ENCODE data around the gene MOSMO. TPM values are rescaled to one million over a fixed set of nuclear protein-coding genes. Genes with fewer than 3 reads are reported as not detected.

Gene MOSMO
- polyA plus RNA-seq, 1 of the 3 experiments (the other 2 are of a cell fraction), result 8.0 TPM

GRCh38 chr16:22122239-22122638, 114.3 kb downstream of the MOSMO start:
- no peak overlapping the region for H3K4me3 ChIP-seq (ENCODE audit: low read depth in 2 of 2, low read length in 1 of 2)
- H3K9me3 ChIP-seq, result no peaks in the 10 kb centered on the region
- no peaks in the 10 kb centered on the region for H3K79me2 ChIP-seq (ENCODE audit: insufficient read depth)
- no peak for DNase-seq
- CTCF ChIA-PET, result no interaction called here
- no peak for TF ChIP-seq TCF12 (IDR thresholded peaks at IDR 0.05)
- no peak for TF ChIP-seq TEAD4 (IDR thresholded peaks at IDR 0.05; ENCODE audit: borderline replicate concordance, insufficient read depth)
- no peak for TF ChIP-seq REST (IDR thresholded peaks at IDR 0.05; ENCODE audit: low read depth, low read length)
- no peak for TF ChIP-seq RXRA (IDR thresholded peaks at IDR 0.05; ENCODE audit: borderline replicate concordance, low read depth)
- TF ChIP-seq, protein P1, sequence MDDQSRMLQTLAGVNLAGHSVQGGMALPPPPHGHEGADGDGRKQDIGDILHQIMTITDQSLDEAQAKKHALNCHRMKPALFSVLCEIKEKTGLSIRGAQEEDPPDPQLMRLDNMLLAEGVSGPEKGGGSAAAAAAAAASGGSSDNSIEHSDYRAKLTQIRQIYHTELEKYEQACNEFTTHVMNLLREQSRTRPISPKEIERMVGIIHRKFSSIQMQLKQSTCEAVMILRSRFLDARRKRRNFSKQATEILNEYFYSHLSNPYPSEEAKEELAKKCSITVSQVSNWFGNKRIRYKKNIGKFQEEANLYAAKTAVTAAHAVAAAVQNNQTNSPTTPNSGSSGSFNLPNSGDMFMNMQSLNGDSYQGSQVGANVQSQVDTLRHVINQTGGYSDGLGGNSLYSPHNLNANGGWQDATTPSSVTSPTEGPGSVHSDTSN (IDR thresholded peaks at IDR 0.05), result no peak
- TF ChIP-seq, protein P2, sequence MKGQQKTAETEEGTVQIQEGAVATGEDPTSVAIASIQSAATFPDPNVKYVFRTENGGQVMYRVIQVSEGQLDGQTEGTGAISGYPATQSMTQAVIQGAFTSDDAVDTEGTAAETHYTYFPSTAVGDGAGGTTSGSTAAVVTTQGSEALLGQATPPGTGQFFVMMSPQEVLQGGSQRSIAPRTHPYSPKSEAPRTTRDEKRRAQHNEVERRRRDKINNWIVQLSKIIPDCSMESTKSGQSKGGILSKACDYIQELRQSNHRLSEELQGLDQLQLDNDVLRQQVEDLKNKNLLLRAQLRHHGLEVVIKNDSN (IDR thresholded peaks at IDR 0.05; ENCODE audit: borderline replicate concordance, low read depth), result no peak
- no peak for TF ChIP-seq NFIC (IDR thresholded peaks at IDR 0.05; ENCODE audit: borderline replicate concordance)
- TF ChIP-seq SIN3A (IDR thresholded peaks at IDR 0.05; ENCODE audit: borderline replicate concordance, low read depth, low read length), result no peak
- TF ChIP-seq CTCF (IDR thresholded peaks at IDR 0.05), result no peak
- TF ChIP-seq GATA2 (CRISPR knock-in tag; IDR thresholded peaks at IDR 0.05), result no peak
- TF ChIP-seq USF2 (IDR thresholded peaks at IDR 0.05; ENCODE audit: borderline replicate concordance, low read depth, low read length), result no peak
- no peak for TF ChIP-seq RFX5 (IDR thresholded peaks at IDR 0.05; ENCODE audit: low read length)
- TF ChIP-seq POLR2AphosphoS5 (IDR thresholded peaks at IDR 0.05; ENCODE audit: low read depth, low read length), result no peak
- no peak for TF ChIP-seq TAF1 (IDR thresholded peaks at IDR 0.05; ENCODE audit: borderline replicate concordance, low read depth, low read length)
- TF ChIP-seq, protein P3, sequence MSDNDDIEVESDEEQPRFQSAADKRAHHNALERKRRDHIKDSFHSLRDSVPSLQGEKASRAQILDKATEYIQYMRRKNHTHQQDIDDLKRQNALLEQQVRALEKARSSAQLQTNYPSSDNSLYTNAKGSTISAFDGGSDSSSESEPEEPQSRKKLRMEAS (IDR thresholded peaks at IDR 0.05; ENCODE audit: low read depth), result no peak
- no peak for TF ChIP-seq FOXM1 (IDR thresholded peaks at IDR 0.05; ENCODE audit: low read depth)
- TF ChIP-seq GABPA (IDR thresholded peaks at IDR 0.05; ENCODE audit: low read depth), result no peak
- no peak for TF ChIP-seq EZH2phosphoT487 (IDR thresholded peaks at IDR 0.05; ENCODE audit: borderline replicate concordance, low read depth)
- TF ChIP-seq MEF2A (IDR thresholded peaks at IDR 0.05; ENCODE audit: borderline replicate concordance, low read depth), result no peak
- no peak for TF ChIP-seq RCOR1 (IDR thresholded peaks at IDR 0.05; ENCODE audit: low read length)
- no peak overlapping the region for H3K9ac ChIP-seq
- H4K20me1 ChIP-seq (ENCODE audit: insufficient read depth), result no peaks in the 10 kb centered on the region
- H2AFZ ChIP-seq (ENCODE audit: low read depth), result no peak overlapping the region
- H3K4me1 ChIP-seq (ENCODE audit: control insufficient read depth in 1 of 2, insufficient read depth in 2 of 2, low read depth in 1 of 2, low read length in 1 of 2), result peaks cover 0 to 3% of the 10 kb centered on the region in 2 experiments; a peak in 1 of 4 replicates
- H3K9me2 ChIP-seq, result no peaks in the 10 kb centered on the region
- H3F3A ChIP-seq (replicated peaks; ENCODE audit: insufficient read depth), result no peaks in the 10 kb centered on the region
- POLR2A ChIA-PET, result no interaction called here
- no peak overlapping the region for H3K27ac ChIP-seq (ENCODE audit: low read depth in 2 of 2, low read length in 1 of 2)
- no peaks in the 10 kb centered on the region; the same call in 1 of the 2 replicates for H3K27me3 ChIP-seq (ENCODE audit: insufficient read depth)
- no peaks in the 10 kb centered on the region for H3K36me3 ChIP-seq (replicated peaks in 1 of 2; ENCODE audit: control insufficient read depth in 1 of 2, insufficient read depth in 2 of 2, low read length in 1 of 2)
- H3K4me2 ChIP-seq, result no peak overlapping the region
